Thyroid gland (tissue), 4 donors: ENCODE results near the gene XPNPEP2. TPM values are rescaled to one million over a fixed set of nuclear protein-coding genes. Genes with fewer than 3 reads are reported as not detected.

Source experiments
- DNase-seq, 2 donors: peaks; one replicate each; pipeline ENCODE4 v3.0.0-alpha.2; 2019
- H3K27ac ChIP-seq, 3 donors: fragments of 200-600 bp; sonication (generic); 1 replicate in 2 of 3; 2 replicates in 1 of 3; pipeline ENCODE4 v1.5.1; 2016 to 2019; ENCODE audit warnings: mild to moderate bottlenecking in 1 of 3, moderate library complexity in 1 of 3
- H3K27me3 ChIP-seq: fragments of 200-600 bp; sonication (generic); one replicate; pipeline ENCODE4 v1.5.1; 2019
- H3K36me3 ChIP-seq, 2 donors: fragments of 200-600 bp; sonication (generic); one replicate each; pipeline ENCODE4 v1.5.1; 2016 to 2019
- H3K4me1 ChIP-seq, 2 donors: fragments of 200-600 bp; sonication (generic); one replicate each; pipeline ENCODE4 v1.5.1; 2017 to 2019
- H3K4me3 ChIP-seq, 3 donors: fragments of 200-600 bp; sonication (generic); replicated peaks in 1 of 3; 1 replicate in 2 of 3; 2 replicates in 1 of 3; pipeline ENCODE4 v1.5.1; 2016; ENCODE audit warnings: mild to moderate bottlenecking in 1 of 3
- H3K9me3 ChIP-seq: fragments of 200-600 bp; sonication (generic); one replicate; pipeline ENCODE4 v1.5.1; 2017
- CTCF ChIP-seq, 6 experiments: fragments of 200-600 bp in 3 of 6; fragments of 450-650 bp in 3 of 6; sonication (generic) in 3 of 6; IDR thresholded peaks; one replicate each; pipeline ENCODE4 v1.5.1; 2016 to 2019; ENCODE audit warnings: antibody characterized with exemption in 6 of 6, mild to moderate bottlenecking in 2 of 6, inconsistent platforms in 1 of 6, moderate library complexity in 1 of 6
- POLR2A ChIP-seq, 2 donors: fragments of 450-650 bp; IDR thresholded peaks; one replicate each; pipeline ENCODE4 v1.6.1; 2017; ENCODE audit warnings: antibody characterized with exemption in 2 of 2, mild to moderate bottlenecking in 2 of 2, moderate library complexity in 1 of 2
- WGBS, 2 donors: methylation state at CpG; one replicate each; pipeline ENCODE4 v1.1.5; 2017; 5-methylcytosine and 5-hydroxymethylcytosine counted together
- intact Hi-C: fragments of 100-400 bp; cut with DNase I; formaldehyde crosslinking; loops from one replicate; pipeline ENCODE4 v1.15.1; 2023
- total RNA-seq, 4 donors: library from RNA; depleted of rRNA; stranded (reverse); fragments of >200 nt; gene quantifications; one replicate each; pipeline ENCODE4 v1.2.3, GENCODE V29; 2016

Gene XPNPEP2
- total RNA-seq, 4 donors from 2014 or later: 0.88 to 2.5 (median 1.8) TPM

GRCh38 chrX:129773649-129774458, 35.1 kb downstream of the XPNPEP2 start:
- no peak for TF ChIP-seq POLR2A (IDR thresholded peaks at IDR 0.05)
- no peak for TF ChIP-seq CTCF (IDR thresholded peaks at IDR 0.05)
- no peak for DNase-seq
- Histone ChIP-seq H3K27me3 (no peaks in the 10 kb centered on the region), H3K9me3 (no peaks in the 10 kb centered on the region), H3K4me1 (no peaks in the 10 kb centered on the region), H3K36me3 (no peaks in the 10 kb centered on the region), H3K4me3 (no peak overlapping the region), H3K27ac (no peak overlapping the region)
- intact Hi-C loops: no loop called here
- WGBS, 2 donors: 92 to 98% methylated on average over 4 of the region's 4 CpGs

- H3K27me3 ChIP-seq: no peaks in the 10 kb centered on the region
- H3K4me1 ChIP-seq: no peaks in the 10 kb centered on the region
- H3K4me3 ChIP-seq: no peak overlapping the region
- no peak for TF ChIP-seq CTCF (IDR thresholded peaks at IDR 0.05)
- TF ChIP-seq POLR2A (IDR thresholded peaks at IDR 0.05): no peak
- DNase-seq: peak; percentile 13 to 25
- H3K36me3 ChIP-seq: no peaks in the 10 kb centered on the region
- intact Hi-C loops: no loop called here
- WGBS, 2 donors: 46 to 64% methylated on average over 12 to 26 of the region's 30 CpGs
- peak overlapping the region in 1 of 3 donors; percentile 27 for H3K27ac ChIP-seq
- no peaks in the 10 kb centered on the region for H3K9me3 ChIP-seq
These were observed 38.6 kb downstream of the XPNPEP2 start for GRCh38 chrX:129777218-129778030.

GRCh38 chrX:129779086-129779672, 40.4 kb downstream of the XPNPEP2 start:
- Histone ChIP-seq H3K27me3 (no peaks in the 10 kb centered on the region), H3K36me3 (no peaks in the 10 kb centered on the region), H3K27ac (no peak overlapping the region), H3K9me3 (no peaks in the 10 kb centered on the region), H3K4me1 (no peaks in the 10 kb centered on the region), H3K4me3 (no peak overlapping the region)
- 92 to 94% methylated on average over 7 of the region's 7 CpGs for WGBS, 2 donors
- DNase-seq: no peak
- intact Hi-C loops: no loop called here
- TF ChIP-seq CTCF (IDR thresholded peaks at IDR 0.05): no peak
- TF ChIP-seq POLR2A (IDR thresholded peaks at IDR 0.05): no peak

- 51 to 89% methylated on average over 2 to 3 of the region's 13 CpGs for WGBS, 2 donors
- Histone ChIP-seq H3K36me3 (no peaks in the 10 kb centered on the region), H3K9me3 (no peaks in the 10 kb centered on the region), H3K27ac (no peak within 1 kb of the TSS), H3K4me3 (no peak within 1 kb of the TSS), H3K27me3 (no peaks in the 10 kb centered on the region), H3K4me1 (no peaks in the 10 kb centered on the region)
- DNase-seq: peak; percentile 5 to 11
- no peak for TF ChIP-seq POLR2A (IDR thresholded peaks at IDR 0.05)
- no peak for TF ChIP-seq CTCF (IDR thresholded peaks at IDR 0.05)
- intact Hi-C loops: no loop called here
These were observed 41.0 kb downstream of the XPNPEP2 start, which contains the start of gene SASH3 for GRCh38 chrX:129779747-129780146. SASH3 (plus strand) TSS chrX:129779949; CDS start chrX:129780098, 149 bp downstream.
